NCI-H146 (cell line): ENCODE measurements around the gene TTC7B.

Source experiments
- DNase-seq: peaks from one replicate; lab custom pipeline; 2025; lab: John Stamatoyannopoulos, UW

Gene TTC7B

DNA sequence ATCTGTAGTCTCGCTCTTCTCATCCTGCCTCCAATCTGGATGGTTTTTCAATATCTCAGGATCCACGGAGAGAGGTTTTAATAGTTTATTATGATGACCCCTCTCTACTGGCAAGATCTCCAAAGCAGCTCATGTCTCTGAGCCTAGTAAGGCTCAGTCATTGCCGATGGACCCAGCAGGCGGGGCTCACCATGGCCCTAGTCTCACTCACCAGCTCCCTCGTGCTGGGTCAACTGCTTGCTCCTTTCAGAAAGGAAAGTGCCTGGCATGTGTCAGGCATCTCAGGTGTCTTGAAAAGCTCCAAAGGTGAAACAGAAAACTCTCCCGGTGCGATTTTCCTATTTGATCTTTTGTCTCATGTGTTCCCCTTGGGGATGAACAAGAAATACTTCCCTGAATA lies 240.4 kb downstream of the TTC7B start:
- DNase-seq: no peak

DNA sequence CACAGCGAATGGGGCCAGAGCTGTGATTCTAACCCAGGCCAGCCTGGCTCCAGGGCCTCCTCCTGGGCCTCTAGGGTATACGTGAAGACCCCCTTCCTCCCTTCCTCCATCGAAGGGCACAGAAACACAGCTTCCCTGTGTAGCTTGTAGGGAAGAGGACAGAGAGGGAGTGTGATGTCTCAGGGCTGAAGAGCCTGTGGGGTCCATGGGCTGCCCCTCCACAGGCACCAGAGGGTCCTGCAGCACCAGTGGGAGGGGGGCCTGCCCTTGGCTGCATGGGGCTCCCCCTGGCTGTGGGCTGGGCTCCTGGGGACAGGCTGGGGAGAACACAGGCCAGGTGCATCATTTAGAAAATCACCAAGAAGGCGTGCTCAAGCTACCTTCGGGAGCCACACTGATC lies 240.9 kb downstream of the TTC7B start:
- DNase-seq: no peak

DNA sequence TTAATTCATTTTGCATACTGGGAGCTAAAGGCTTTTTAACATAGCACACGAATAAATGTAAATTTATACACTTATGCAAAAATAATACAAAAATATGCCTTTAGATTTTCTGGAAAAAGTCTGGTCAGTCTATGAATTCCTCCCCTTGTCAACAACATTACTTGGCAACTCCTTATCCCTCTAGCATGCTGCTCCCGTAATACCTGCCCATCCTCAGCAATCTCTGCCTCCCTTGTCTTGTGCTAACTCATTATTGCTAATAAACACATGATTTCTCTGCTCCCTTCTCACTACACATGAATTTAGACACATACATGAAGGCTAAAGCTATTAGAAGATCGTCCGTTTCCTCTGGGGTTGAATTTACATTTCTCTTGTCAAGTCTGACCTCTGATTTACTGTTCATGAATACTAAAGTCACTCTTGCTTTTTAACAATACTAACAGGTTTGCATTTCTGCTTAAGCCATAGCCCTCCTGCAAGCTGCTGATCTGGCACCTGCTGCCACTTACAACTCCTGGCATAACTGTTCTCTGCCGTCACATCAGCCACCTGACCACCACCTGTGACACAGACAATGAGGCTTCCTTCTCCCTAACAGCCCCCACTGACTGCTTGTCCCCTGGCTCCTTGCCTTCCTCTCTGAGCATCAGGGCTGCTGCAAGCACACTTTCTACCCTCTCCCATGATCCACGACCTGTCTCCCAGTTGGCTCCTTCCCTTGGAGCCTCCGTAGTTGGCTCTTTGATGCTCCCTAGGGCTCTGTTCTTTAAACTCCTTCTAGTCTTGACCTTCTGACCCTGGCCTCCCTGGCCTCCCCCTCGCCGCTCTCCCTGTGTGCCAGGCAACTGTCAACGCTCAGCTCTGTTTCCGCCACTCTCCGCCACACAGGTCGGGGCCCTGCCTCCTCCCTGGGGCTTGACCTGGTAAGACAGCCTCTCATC lies 241.8 kb downstream of the TTC7B start:
- peak; percentile 85 for DNase-seq

DNA sequence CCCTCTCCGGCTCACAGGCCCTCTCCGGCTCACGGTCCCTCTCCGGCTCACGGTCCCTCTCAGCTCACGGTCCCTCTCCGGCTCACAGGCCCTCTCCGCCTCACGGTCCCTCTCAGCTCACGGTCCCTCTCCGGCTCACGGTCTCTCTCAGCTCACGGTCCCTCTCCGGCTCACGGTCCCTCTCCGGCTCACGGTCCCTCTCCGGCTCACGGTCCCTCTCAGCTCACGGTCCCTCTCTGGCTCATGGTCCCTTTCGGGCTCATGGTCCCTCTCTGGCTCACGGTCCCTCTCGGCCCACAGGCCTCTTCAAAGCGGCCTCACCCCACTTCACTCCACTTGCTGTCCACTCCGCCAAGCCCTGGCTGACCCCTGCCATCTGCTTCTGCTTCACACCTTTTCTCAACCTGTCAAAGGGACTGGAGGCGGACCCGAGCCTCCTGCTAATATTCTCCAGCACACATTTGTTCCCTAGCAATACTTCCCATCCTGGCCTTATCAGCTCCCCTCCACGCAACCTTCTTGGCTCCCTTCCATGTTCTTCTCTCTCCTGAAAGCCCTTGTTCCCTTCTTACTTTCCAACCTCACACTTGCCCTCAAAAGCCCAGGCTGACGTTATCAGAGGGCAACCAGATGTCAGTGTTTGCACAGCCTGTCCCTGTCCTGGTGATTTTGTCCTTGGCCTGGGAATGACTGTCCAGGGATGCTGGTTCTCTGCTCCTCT lies 242.7 kb downstream of the TTC7B start:
- DNase-seq: peak; percentile 61

DNA sequence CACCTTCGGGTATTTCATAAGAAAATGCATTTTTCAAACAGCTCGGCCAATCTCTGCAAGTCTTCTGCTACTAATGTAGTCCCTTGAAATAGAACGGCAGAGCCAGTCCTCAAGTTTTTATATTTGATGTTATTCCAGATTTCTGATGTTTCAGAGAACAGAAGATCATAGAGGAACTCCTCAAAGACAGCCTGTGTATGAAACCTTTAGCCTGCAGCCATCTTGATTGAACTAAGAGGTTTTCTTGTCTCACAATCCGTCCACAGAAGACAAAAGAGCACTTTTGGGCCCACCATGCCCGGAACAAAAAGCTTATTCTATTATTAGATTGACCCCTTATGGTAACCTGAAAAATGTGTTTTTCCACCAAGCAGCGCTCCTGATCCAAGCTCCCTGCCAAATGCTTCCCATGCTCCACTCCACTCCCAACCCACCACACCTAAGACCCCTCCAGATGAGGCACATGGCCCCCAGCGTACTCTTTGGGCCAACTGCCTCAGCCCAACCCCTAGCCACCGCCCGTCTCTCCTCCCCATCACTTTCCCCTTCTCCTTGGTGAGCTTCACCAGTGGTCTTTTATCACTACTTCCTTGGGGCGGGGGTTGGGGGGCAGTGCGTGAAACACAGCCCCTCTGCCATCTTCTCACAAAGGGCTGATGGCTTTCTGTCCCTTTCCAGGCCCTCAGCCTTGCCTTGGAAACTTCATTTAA lies 243.6 kb downstream of the TTC7B start:
- DNase-seq: no peak

DNA sequence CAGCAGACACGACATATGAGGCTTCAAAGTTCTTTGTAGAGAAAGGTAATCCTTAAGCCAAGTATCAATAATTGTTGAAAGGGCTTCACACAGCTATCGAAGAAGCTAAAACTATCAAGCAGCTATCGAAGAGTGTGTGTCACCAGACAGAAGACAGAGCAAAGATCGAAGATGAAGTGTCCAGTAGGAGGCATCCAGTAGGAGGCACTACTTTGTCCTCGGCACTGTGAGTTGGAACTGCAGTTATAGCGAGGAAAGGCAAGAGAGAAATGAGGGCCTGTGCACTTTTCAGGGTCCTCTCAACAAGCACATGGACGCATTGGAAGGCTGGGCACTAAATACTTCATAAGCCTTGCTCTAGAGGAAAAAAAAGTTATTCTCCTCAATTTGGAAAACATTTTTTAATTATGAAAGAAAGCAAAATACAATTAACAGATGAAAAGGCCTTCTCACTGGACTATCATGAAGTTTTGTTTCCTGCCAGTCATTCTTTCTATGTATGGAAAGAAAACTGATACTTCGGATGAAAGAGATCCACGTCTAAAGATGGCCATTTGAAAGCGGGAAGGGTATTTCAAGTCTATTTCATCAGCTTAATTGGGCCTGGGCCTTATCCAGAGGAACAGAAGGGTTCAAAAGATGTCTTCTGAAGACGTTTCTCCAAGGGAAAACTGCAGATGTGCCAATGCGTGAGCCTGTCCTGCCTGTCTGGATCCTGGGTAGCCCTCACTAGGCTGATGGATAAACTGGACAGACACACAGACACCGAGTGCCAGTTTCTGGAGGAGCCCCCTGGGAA lies 244.9 kb downstream of the TTC7B start:
- DNase-seq: no peak

DNA sequence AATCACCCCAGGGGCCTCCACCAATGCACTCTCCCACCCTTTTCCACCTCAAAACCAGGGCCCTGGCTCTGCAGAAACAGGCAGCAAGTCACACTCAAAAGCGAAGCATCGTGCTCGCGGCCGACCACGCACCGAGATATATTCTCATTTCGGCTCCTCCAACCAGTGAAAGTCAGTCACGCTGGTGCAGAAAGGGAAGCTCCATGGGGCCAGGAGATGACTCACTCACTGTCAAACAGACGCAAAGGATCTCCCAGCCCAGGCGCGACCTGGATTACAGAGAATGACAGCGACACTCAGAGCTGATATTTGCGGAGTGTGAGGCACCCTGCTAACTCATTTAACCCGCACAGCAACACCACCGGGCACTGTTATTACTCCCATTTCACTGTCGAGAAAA lies 245.8 kb downstream of the TTC7B start:
- DNase-seq: no peak

DNA sequence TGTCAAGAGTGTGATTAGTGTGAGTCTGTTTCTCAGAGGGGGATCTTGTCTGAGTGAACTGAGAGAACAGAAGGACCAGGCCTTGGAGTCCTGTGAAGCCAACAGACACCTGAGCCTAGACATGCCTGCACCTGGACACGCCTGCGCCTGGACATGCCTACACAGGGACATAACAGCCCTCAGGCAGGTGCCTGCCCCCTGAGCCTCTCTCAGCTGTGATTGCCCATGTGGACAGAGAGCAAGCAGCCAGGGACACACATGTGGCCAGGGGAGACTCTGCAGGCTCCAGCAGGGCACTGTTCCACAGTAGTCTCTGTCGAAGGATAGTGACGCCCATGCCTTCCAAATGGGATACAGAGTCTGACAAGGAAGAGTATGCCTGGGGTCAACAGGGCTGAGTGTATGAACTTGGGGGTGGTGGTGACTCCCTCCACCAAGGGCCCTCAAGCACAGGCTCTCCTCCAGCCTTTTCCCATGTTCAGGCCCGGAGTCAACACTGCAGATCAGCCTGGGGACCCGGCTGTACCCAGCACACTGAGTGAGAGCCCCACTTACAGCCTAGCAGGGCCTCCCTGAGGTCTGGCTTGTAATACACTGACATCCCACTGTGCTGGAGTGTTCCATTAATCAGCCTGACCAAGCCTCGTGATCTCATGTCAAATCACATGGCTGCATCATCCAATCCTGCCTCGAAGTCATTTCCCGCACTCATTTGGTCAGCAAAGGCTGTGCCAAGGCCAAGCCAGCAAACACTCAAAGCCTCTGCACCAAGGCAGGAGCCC lies 246.4 kb downstream of the TTC7B start:
- peak; percentile 18 for DNase-seq

DNA sequence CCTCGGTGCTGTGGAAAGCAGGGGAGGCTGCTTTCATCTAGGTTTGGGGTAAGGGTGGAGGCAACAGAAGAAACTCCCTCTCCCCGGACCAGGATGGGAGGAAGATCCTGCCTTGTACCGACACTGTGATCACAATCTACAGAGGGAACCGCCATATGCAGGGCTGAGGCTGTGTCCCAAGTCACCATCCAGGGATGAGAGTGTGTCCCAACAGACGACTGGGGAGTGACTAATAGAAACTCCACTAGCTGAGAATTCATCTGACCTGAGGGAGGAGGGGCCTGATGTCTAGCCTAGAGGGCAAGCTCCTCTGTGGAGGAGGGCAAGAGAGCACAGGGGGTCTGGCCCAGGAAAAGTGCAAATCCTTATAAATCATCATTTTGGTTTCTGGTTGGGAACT lies 247.0 kb downstream of the TTC7B start:
- DNase-seq: no peak

DNA sequence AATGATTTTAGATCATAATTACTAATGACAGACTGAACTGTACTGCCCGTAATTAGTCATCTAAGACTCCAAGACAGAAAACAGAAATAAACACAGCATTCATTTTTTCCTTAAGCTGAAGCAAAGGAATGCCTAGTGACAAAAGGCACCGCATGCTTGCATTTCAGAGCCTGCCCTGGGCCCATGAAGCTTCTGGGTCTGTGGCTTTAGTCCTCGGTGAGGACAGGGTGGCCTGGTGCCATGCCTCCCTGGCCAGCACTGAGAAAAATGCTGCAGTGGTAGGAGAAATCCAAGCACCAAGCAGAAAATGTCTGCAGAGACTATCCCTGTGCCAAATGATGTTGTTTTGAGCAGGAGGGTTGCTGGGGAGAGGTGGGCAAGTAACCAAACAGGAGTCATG lies 247.8 kb downstream of the TTC7B start:
- DNase-seq: no peak

DNA sequence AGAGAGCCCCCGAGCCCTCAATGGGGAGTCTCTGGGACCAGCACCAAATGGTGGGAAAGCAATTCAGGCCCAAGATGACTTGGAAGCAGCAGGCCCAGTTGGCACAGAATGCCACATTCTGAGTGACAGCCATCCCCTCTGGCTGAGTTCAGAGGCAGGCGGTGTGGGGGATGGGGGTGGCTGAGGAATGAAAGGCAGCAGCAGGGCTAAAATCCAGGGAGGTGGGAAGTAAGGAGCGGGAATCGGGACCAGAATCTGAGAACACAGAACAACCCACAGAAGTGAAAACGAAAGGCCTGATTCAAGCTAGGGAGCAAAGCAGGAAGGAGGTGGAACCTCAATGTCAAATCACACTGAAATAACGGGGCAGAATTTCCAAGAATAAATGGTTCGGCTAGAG lies 248.2 kb downstream of the TTC7B start:
- DNase-seq: no peak

DNA sequence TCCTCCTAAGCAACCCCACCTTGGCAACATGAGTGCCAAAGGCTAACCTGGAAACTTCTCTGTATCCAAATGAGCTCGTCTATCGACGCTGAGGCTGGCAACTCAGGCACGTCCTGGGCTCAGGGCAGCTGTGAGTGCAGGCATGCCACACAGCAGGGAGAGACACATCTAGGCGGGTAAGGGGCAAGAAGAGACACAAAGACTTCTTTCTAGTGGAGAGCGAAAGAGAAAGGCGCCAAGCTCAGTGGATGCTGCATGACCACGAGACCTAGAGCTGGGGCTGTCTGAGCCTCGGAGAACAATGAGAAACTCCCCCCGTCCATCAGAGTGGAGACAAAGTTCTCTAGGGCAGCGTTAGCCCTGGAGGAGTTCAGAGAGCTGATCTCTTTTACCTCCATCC lies 249.0 kb downstream of the TTC7B start:
- no peak for DNase-seq

DNA sequence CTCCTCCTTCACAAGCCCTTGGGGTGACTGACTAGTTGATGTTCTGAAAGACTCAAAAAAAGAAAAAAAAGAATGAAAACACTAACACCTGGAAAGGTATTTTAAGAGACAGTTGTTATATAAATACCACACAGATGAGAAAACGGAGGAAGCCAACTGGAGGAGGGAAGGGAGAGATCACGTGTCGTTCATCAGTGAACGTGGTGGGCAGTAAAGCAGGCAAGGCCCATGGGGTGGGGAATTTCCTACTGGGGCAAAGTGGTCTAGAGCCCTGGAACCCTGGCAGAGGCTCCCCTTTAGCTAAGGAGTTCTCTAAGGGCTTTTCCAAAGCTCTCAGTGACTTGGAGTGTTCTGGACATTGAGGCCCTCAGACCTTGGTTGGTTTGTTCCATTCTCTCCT lies 249.7 kb downstream of the TTC7B start:
- DNase-seq: no peak

DNA sequence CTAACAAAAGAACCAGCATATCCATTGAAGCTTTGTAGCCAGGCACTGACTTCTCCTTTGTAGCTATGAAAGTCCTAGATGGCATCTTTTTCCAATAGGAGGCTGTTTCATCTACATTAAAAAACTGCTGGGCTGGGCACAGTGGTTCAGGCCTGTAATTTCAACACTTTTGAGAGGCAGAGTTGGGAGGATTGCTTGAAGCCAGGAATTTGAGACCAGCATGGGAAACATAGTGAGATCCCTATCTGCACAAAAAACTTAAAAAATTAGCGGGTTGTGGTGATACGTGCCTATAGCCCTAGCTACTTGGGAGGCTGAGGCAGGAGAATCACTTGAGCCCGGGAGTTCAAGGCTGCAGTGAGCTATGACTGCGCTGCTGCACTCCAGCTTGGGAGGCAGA lies 251.7 kb downstream of the TTC7B start:
- DNase-seq: no peak

DNA sequence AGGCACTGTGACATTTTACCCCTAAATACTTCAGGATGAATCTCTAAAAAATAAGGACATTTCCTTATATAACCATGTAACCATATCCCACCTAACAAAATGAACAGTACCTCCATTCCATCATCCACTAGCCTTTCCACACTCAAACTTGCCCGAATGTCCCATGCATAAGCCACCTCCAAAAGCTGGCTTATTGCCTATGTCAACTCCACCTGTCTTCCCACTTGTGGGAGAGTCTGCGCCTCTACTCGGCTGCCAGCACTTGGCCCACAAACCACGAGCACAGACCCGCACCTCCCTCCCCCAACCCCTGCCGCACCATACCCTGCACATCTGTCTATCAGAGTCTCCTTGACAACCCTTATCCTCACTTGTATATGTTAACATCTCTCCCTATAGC lies 253.6 kb downstream of the TTC7B start:
- DNase-seq: no peak

DNA sequence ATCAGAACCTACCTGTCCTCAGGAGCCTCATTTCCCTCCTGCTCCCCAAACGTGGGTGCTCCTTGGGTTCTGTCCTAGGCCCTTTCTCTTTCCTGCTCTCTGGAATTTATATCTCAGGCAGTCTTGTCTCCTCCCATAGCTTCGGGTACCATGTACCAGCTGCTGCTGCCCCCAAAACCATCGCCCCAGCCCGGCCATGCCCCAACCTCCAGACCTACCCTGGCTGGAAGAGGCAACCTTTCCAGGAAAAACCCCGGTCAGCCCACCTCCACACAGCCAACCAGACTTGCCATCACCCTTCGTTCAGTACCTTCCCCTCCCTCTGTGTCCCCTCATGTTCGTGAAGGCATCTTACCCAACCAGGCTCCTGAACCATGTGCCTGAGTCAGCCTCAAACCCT lies 254.3 kb downstream of the TTC7B start:
- DNase-seq: no peak

DNA sequence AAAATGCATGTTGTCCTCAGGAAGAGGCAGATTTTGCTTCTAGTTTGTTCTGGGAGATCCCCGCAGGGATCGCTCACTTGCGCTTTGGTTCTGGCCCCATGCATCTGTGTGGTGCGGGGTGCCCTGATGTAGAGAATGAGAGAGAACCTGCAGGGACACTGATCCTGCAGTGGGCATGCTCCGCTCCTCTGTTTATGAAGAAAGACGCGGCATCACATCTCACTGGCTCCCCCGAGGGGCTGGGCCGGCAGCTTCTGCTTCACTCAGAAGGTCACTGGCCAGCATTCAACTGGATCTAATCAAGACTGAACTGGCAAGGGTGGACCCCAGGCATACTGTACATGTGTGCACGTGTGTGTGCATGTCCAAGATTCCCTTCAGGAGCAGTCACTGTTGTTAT lies 255.2 kb downstream of the TTC7B start:
- DNase-seq: peak; percentile 50

DNA sequence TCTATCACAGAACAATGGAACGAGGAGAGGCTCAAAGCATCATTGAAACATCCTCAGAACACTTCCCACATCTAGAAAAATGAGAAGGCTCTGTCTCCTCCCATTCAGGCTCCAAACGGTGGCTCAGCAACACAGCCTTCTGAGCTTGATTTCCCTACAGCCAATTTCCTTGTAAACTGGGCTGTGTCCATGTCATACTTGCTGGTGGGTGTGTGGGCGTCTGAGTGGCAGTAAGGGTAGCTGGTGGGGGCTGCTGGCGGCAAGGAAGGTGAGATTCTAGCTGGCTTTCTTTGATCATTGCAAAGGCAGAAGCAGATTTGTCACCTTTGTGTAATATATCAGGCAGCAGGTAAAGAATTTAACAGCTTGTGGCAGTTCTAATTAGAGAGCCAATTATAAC lies 255.7 kb downstream of the TTC7B start:
- peak; percentile 55 for DNase-seq

DNA sequence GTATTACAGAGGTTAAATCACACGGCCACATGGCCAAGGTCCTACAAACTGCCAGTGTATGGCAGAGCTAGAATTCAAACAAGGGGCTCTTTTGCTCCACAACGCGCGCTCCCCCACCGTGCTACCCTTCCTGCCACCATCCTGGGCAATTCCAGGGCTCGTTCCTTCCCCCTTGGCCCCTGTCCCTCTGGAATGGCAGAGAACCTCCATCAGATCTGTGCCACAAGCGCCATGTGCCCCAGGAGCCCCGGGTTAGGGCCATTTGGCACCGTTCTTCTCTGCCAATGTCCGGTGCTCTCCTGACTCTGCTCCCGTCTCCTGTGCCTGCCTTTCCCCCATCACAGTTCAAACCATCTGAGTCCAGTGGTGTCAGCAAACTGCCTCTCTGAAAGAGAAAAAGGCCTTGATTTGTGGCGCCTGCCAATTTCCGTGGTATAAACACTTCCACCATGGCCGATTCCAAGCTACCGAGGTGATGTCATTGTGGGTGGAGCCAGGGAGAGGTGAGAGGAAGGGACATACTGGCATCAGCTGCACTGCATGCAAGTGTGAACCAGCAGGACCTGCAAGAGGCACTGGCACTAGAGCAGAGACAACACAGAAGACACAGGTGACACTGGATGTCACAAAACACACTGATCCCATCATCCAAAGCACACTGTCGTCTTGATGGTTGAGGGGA lies 256.3 kb downstream of the TTC7B start:
- DNase-seq: peak; percentile 43

DNA sequence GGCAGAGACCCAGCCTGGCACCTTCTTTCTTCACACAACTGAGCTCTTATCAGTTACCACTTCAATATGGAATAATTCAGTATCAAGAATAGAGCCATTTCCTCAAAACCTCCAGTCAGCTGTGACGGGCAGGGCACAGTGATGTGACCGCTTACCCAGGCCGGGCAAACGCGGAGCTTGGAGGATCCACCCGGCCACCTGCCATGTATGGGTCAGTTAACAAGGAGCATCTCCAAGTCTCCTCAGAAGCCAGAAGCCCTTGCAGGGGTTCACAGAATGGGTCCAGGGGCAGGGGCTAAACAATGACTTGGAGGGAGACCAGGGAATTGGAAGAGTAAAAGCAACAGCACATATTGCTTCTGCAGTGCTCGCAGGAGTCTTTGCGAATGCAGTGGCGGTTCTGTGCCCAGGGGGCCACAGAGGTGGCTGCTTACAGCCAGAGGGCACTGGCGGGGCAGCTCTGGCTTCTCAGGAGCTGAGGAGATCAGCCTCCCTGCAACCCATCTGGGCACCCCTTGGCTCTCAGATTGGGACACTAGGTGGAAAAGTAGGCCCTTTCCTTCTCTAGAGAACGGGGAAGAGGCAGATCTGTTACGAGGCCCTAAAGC lies 257.1 kb downstream of the TTC7B start:
- no peak for DNase-seq
